Measurements from ENCODE around the gene AUTS2. TPM values are rescaled to one million over a fixed set of nuclear protein-coding genes. Genes with fewer than 3 reads are reported as not detected.

The AUTS2 gene
- polyA plus RNA-seq, 1 donor (not counting 4 experiments of a cell fraction or from before 2014, with no cell fraction given): 4.7 TPM

DNA sequence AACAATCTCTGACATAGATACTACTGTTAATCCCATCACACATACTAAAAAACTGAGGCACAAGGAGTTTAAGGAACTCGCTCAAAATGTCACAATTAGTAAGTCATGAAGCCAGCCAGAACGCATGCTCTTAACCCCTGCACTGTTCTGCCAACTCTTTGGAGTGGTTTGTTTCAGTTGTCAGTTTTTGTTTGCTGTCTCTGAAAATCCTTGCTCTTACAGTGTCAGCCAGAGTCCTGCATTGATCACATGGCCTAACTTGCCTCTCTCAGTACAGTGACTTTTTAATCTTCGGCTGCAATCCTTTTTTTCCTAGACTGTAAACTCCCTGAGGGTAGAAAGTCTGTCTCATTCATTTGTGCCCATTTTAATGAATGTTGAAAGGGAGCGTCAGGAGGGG is 753.8 kb downstream of the AUTS2 start:
- dilution Hi-C loops (cut with MboI; ENCODE audit: extremely low pct_ligation_motif_present, low sequenced_read_pairs): no loop called here

DNA sequence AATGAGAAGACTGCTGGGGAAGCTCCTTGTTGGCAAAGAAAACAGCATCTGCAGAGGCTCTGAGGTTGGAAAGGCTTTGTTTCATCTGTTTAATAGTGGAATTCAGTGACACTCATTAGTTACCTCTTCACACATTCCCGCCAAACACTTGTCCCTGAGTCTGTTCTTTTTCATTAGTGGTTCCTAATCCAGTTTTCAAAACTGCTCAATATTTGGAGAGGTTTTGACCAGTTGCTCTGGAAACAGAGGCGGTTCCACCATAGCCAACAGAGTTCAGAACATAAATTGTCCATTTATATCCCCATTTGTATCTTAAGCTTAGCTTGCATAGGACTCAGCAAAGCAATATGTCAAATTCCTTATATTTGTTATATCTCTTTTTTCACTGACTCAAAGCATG is 754.6 kb downstream of the AUTS2 start:
- no peak for FAIRE-seq
- no peak overlapping the region for H3K27ac ChIP-seq (ENCODE audit: control insufficient read depth, insufficient read depth, low read length)
- no peak for TF ChIP-seq EZH2 (IDR thresholded peaks at IDR 0.05; ENCODE audit: low read length)
- TF ChIP-seq, protein P1, sequence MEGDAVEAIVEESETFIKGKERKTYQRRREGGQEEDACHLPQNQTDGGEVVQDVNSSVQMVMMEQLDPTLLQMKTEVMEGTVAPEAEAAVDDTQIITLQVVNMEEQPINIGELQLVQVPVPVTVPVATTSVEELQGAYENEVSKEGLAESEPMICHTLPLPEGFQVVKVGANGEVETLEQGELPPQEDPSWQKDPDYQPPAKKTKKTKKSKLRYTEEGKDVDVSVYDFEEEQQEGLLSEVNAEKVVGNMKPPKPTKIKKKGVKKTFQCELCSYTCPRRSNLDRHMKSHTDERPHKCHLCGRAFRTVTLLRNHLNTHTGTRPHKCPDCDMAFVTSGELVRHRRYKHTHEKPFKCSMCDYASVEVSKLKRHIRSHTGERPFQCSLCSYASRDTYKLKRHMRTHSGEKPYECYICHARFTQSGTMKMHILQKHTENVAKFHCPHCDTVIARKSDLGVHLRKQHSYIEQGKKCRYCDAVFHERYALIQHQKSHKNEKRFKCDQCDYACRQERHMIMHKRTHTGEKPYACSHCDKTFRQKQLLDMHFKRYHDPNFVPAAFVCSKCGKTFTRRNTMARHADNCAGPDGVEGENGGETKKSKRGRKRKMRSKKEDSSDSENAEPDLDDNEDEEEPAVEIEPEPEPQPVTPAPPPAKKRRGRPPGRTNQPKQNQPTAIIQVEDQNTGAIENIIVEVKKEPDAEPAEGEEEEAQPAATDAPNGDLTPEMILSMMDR (optimal IDR thresholded peaks at IDR 0.05 in 1 of 3, IDR thresholded peaks at IDR 0.05 in 1 of 3, conservative IDR thresholded peaks at IDR 0.05 in 1 of 3; ENCODE audit: extremely low read depth in 1 of 3, insufficient read depth in 2 of 3, low read length in 3 of 3): no peak

More for the DNA sequence above, 753.8 kb downstream of the AUTS2 start:
- no peaks in the 10 kb centered on the region for H3K9me1 ChIP-seq (ENCODE audit: control insufficient read depth, extremely low read depth, insufficient read depth, low read length)
- no peak overlapping the region for H2AFZ ChIP-seq (ENCODE audit: control insufficient read depth, low read length)
- H3K4me3 ChIP-seq (ENCODE audit: control insufficient read depth in 2 of 3, extremely low read depth in 1 of 3, insufficient read depth in 2 of 3, low read depth in 1 of 3, low read length in 3 of 3): no peak overlapping the region
- no peaks in the 10 kb centered on the region for H3K4me1 ChIP-seq (ENCODE audit: control insufficient read depth, extremely low read depth, insufficient read depth, low read length)
- DNase-seq (ENCODE audit: low read depth, low spot score) (no peak), FAIRE-seq (no peak)
- no peaks in the 10 kb centered on the region for H3K36me3 ChIP-seq (ENCODE audit: control insufficient read depth in 2 of 2, extremely low read depth in 1 of 2, insufficient read depth in 2 of 2, low read length in 2 of 2)
- H3K9ac ChIP-seq (ENCODE audit: control insufficient read depth, extremely low read depth, insufficient read depth, low read length): no peak overlapping the region
- no peak overlapping the region for H3K4me2 ChIP-seq (ENCODE audit: control insufficient read depth, extremely low read depth, insufficient read depth, low read depth, low read length)
- no peak overlapping the region for H3K27ac ChIP-seq (ENCODE audit: control insufficient read depth, insufficient read depth, low read length)
- H3K27me3 ChIP-seq (ENCODE audit: control insufficient read depth, extremely low read depth, insufficient read depth, low read length): no peaks in the 10 kb centered on the region
- no peaks in the 10 kb centered on the region for H3K9me3 ChIP-seq (ENCODE audit: control insufficient read depth, low read depth, low read length)
- no peak for TF ChIP-seq EZH2 (IDR thresholded peaks at IDR 0.05; ENCODE audit: low read length)
- TF ChIP-seq, protein P1 (optimal IDR thresholded peaks at IDR 0.05 in 1 of 3, IDR thresholded peaks at IDR 0.05 in 1 of 3, conservative IDR thresholded peaks at IDR 0.05 in 1 of 3; ENCODE audit: extremely low read depth in 1 of 3, insufficient read depth in 2 of 3, low read length in 3 of 3): no peak
- H3K79me2 ChIP-seq (ENCODE audit: control insufficient read depth, insufficient read depth, low read length): no peaks in the 10 kb centered on the region
- H4K20me1 ChIP-seq (ENCODE audit: control insufficient read depth, extremely low read depth, insufficient read depth, low read length): no peaks in the 10 kb centered on the region

More for the DNA sequence above, 754.6 kb downstream of the AUTS2 start:
- Histone ChIP-seq H3K4me1 (ENCODE audit: control insufficient read depth, extremely low read depth, insufficient read depth, low read length) (no peaks in the 10 kb centered on the region), H3K9me3 (ENCODE audit: control insufficient read depth, low read depth, low read length) (no peaks in the 10 kb centered on the region), H4K20me1 (ENCODE audit: control insufficient read depth, extremely low read depth, insufficient read depth, low read length) (no peaks in the 10 kb centered on the region), H3K4me3 (ENCODE audit: control insufficient read depth in 2 of 3, extremely low read depth in 1 of 3, insufficient read depth in 2 of 3, low read depth in 1 of 3, low read length in 3 of 3) (no peak overlapping the region), H3K9me1 (ENCODE audit: control insufficient read depth, extremely low read depth, insufficient read depth, low read length) (no peaks in the 10 kb centered on the region), H3K27me3 (ENCODE audit: control insufficient read depth, extremely low read depth, insufficient read depth, low read length) (no peaks in the 10 kb centered on the region), H3K79me2 (ENCODE audit: control insufficient read depth, insufficient read depth, low read length) (no peaks in the 10 kb centered on the region), H3K36me3 (ENCODE audit: control insufficient read depth in 2 of 2, extremely low read depth in 1 of 2, insufficient read depth in 2 of 2, low read length in 2 of 2) (no peaks in the 10 kb centered on the region), H3K9ac (ENCODE audit: control insufficient read depth, extremely low read depth, insufficient read depth, low read length) (no peak overlapping the region), H2AFZ (ENCODE audit: control insufficient read depth, low read length) (no peak overlapping the region), H3K4me2 (ENCODE audit: control insufficient read depth, extremely low read depth, insufficient read depth, low read depth, low read length) (no peak overlapping the region)
- DNase-seq (ENCODE audit: low read depth, low spot score): no peak
- dilution Hi-C loops (cut with MboI; ENCODE audit: extremely low pct_ligation_motif_present, low sequenced_read_pairs): no loop called here
